Left ventricle myocardium inferior (tissue), 1 donor: ENCODE measurements around the gene ANKRD31. TPM values are rescaled to one million over a fixed set of nuclear protein-coding genes. Genes with fewer than 3 reads are reported as not detected.
"Not testable (repeated sequence)": the region's sequence is repeated elsewhere in the genome, so short reads cannot be mapped to it uniquely, and the experiment has no call there.

ENCODE experiments used
- DNase-seq: peaks from one replicate; pipeline ENCODE4 v3.0.0-alpha.2; 2020
- H3K27ac ChIP-seq: fragments of 200-600 bp; replicated peaks from 2 replicates; pipeline ENCODE4 v1.8.0; 2021
- H3K27me3 ChIP-seq: fragments of 200-600 bp; 2 replicates; pipeline ENCODE4 v1.8.0; 2021; ENCODE audit warnings: low read depth
- H3K36me3 ChIP-seq: fragments of 200-600 bp; 2 replicates; pipeline ENCODE4 v1.8.0; 2021
- H3K4me1 ChIP-seq: fragments of 200-600 bp; 2 replicates; pipeline ENCODE4 v1.8.0; 2021
- H3K4me3 ChIP-seq: fragments of 200-600 bp; 2 replicates; pipeline ENCODE4 v1.8.0; 2021; ENCODE audit warnings: mild to moderate bottlenecking, moderate library complexity
- H3K9me3 ChIP-seq: fragments of 200-600 bp; replicated peaks from 2 replicates; pipeline ENCODE4 v1.8.0; 2021
- CTCF ChIP-seq: fragments of 200-600 bp; IDR thresholded peaks from 2 replicates; pipeline ENCODE4 v1.8.0; 2021; ENCODE audit warnings: antibody characterized with exemption, mild to moderate bottlenecking, borderline replicate concordance
- intact Hi-C: fragments of 100-400 bp; cut with micrococcal nuclease; formaldehyde crosslinking; loops from one replicate; pipeline ENCODE4 v1.11.0; 2022
- total RNA-seq: library from RNA; stranded (reverse); fragmentation: NEBNext Ultra II Directional; extraction: Animal tissue kit (Norgen Biotek cat#: 25700); gene quantifications from one replicate; pipeline ENCODE4 v1.2.1, GENCODE V29; 2021
- donor health status: DM: no; HTN: yes; CAD: no; lungs with severe emphysema.

ANKRD31 gene
- total RNA-seq, 1 donor from 2014 or later = 0.11 TPM

GRCh38 chr5:75142566-75143136 lies 94.0 kb downstream of the ANKRD31 start:
- Histone ChIP-seq H3K4me1 (no peaks in the 10 kb centered on the region), H3K36me3 (no peaks in the 10 kb centered on the region), H3K9me3 (no peaks in the 10 kb centered on the region), H3K27ac (no peak overlapping the region), H3K4me3 (no peak overlapping the region), H3K27me3 (no peaks in the 10 kb centered on the region)
- no peak for TF ChIP-seq CTCF
- DNase-seq = no peak
- intact Hi-C loops = no loop called here

GRCh38 chr5:75140277-75140676 lies 96.4 kb downstream of the ANKRD31 start:
- Histone ChIP-seq H3K36me3 (no peaks in the 10 kb centered on the region), H3K27ac (no peak overlapping the region), H3K9me3 (peaks cover 14% of the 10 kb centered on the region), H3K27me3 (no peaks in the 10 kb centered on the region), H3K4me3 (no peak overlapping the region), H3K4me1 (no peaks in the 10 kb centered on the region)
- TF ChIP-seq CTCF = no peak
- intact Hi-C loops = no loop called here
- DNase-seq = no peak

GRCh38 chr5:75138689-75139088 lies 98.0 kb downstream of the ANKRD31 start:
- TF ChIP-seq CTCF = no peak
- H3K27ac ChIP-seq = no peak overlapping the region
- H3K36me3 ChIP-seq = no peaks in the 10 kb centered on the region
- no peaks in the 10 kb centered on the region for H3K4me1 ChIP-seq
- no peak for DNase-seq
- no peak overlapping the region for H3K4me3 ChIP-seq
- peaks cover 14% of the 10 kb centered on the region for H3K9me3 ChIP-seq
- intact Hi-C loops = no loop called here
- H3K27me3 ChIP-seq = no peaks in the 10 kb centered on the region

- H3K4me1 ChIP-seq = no peaks in the 10 kb centered on the region
- H3K4me3 ChIP-seq = no peak overlapping the region
- intact Hi-C loops = no loop called here
- H3K36me3 ChIP-seq = no peaks in the 10 kb centered on the region
- H3K9me3 ChIP-seq = peaks cover 16% of the 10 kb centered on the region
- H3K27me3 ChIP-seq = no peaks in the 10 kb centered on the region
- no peak overlapping the region for H3K27ac ChIP-seq
- no peak for DNase-seq
- no peak for TF ChIP-seq CTCF
Measured at GRCh38 chr5:75130818-75131349, 105.8 kb downstream of the ANKRD31 start.

- Histone ChIP-seq H3K27ac (no peak overlapping the region), H3K9me3 (peaks cover 4% of the 10 kb centered on the region), H3K4me1 (no peaks in the 10 kb centered on the region), H3K36me3 (no peaks in the 10 kb centered on the region), H3K4me3 (no peak overlapping the region), H3K27me3 (no peaks in the 10 kb centered on the region)
- no peak for DNase-seq
- no peak for TF ChIP-seq CTCF
- intact Hi-C loops = no loop called here
Measured at GRCh38 chr5:75116856-75117255, 119.8 kb downstream of the ANKRD31 start.

GRCh38 chr5:75114311-75114710 lies 122.4 kb downstream of the ANKRD31 start:
- H3K9me3 ChIP-seq, H3K27ac ChIP-seq, H3K27me3 ChIP-seq, H3K4me1 ChIP-seq, H3K36me3 ChIP-seq, DNase-seq, intact Hi-C loops, H3K4me3 ChIP-seq: not testable (repeated sequence)
